ENCODE measurements around the gene CFAP410. TPM values are rescaled to one million over a fixed set of nuclear protein-coding genes. Genes with fewer than 3 reads are reported as not detected.

CFAP410 gene
- total RNA-seq, 1 donor from 2014 or later, result 14.2 TPM

DNA sequence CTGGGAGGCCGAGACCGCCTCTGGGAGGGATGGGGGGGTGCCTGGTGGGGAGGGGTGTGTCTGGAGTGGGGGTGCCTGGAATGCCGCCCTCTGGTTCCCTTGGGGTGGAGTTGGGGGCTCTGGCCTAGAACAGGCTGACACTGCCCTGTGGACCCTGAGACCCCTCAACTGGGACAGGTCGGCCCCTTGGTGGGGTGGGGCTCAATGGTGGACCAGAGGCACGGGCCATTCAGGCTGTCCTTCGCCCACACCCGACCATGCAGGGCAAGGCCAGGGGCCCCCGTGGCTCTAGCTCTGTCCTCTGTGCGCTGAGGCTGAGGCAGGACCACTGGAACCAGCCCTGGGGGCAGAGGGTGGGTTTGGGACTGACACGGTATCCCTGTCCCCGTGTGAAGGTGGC is 24.6 kb downstream of the CFAP410 start:
- no peak overlapping the region for H3K27ac Mint-ChIP-seq (ENCODE audit: unreplicated experiment)
- no peaks in the 10 kb centered on the region for H3K4me1 Mint-ChIP-seq (ENCODE audit: low read depth)
- H3K27me3 Mint-ChIP-seq (ENCODE audit: low read depth), result no peaks in the 10 kb centered on the region
- H3K36me3 Mint-ChIP-seq (ENCODE audit: low read depth), result peaks cover 7% of the 10 kb centered on the region
- DNase-seq (ENCODE audit: low spot score), result no peak
- H3K4me3 Mint-ChIP-seq (ENCODE audit: unreplicated experiment), result no peak overlapping the region
- no peaks in the 10 kb centered on the region for H3K9me3 Mint-ChIP-seq (ENCODE audit: low read depth)
- TF ChIP-seq, protein P1, sequence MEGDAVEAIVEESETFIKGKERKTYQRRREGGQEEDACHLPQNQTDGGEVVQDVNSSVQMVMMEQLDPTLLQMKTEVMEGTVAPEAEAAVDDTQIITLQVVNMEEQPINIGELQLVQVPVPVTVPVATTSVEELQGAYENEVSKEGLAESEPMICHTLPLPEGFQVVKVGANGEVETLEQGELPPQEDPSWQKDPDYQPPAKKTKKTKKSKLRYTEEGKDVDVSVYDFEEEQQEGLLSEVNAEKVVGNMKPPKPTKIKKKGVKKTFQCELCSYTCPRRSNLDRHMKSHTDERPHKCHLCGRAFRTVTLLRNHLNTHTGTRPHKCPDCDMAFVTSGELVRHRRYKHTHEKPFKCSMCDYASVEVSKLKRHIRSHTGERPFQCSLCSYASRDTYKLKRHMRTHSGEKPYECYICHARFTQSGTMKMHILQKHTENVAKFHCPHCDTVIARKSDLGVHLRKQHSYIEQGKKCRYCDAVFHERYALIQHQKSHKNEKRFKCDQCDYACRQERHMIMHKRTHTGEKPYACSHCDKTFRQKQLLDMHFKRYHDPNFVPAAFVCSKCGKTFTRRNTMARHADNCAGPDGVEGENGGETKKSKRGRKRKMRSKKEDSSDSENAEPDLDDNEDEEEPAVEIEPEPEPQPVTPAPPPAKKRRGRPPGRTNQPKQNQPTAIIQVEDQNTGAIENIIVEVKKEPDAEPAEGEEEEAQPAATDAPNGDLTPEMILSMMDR (IDR thresholded peaks at IDR 0.05), result no peak

DNA sequence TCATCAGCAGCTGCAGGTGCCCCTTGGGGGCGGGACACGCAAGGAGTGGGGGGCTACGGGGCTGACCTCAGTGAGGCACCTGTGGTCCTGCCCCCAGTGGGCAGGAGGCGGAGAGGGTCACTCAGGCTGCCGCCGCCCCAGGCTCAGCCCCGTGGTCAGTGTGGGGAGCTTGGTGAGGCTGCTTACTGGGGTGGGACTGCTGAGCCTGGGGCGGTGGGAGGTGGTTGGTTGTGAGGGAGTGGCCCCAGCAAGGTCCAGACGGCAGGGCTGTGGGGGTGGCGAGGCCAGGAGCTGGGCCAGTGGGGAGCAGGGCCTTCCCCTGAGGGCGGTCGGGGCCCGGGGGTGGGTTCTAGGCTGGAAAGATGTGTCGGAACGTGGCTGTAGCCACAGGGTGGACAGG is 25.1 kb downstream of the CFAP410 start:
- Mint-ChIP-seq H3K4me3 (ENCODE audit: unreplicated experiment) (no peak overlapping the region), H3K36me3 (ENCODE audit: low read depth) (peaks cover 7% of the 10 kb centered on the region), H3K9me3 (ENCODE audit: low read depth) (no peaks in the 10 kb centered on the region), H3K27ac (ENCODE audit: unreplicated experiment) (no peak overlapping the region), H3K27me3 (ENCODE audit: low read depth) (no peaks in the 10 kb centered on the region), H3K4me1 (ENCODE audit: low read depth) (no peaks in the 10 kb centered on the region)
- no peak for DNase-seq (ENCODE audit: low spot score)
- TF ChIP-seq, protein P1 (IDR thresholded peaks at IDR 0.05), result no peak

DNA sequence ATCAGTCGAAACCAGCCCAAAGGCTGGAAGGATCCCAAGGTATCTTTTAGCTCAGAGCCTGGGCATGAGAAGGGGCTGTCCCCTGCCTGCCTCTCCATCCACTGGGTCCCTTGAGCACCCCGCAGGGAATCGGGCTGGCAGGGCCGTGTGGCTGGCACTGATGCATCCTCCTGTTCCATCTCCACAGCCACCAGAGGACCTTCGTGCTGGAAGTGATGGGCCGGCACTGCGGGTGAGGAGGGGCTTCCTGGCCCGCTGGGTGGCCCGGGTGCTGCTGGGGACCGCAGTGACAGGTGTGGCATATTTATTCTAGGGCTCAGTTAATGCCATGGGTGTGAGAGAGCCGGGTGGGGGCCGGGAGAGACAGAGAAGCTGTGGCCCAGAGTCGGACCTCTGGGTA is 25.7 kb downstream of the CFAP410 start:
- H3K9me3 Mint-ChIP-seq (ENCODE audit: low read depth), result no peaks in the 10 kb centered on the region
- H3K27me3 Mint-ChIP-seq (ENCODE audit: low read depth), result no peaks in the 10 kb centered on the region
- TF ChIP-seq, protein P1 (IDR thresholded peaks at IDR 0.05), result no peak
- peaks cover 7% of the 10 kb centered on the region for H3K36me3 Mint-ChIP-seq (ENCODE audit: low read depth)
- H3K4me3 Mint-ChIP-seq (ENCODE audit: unreplicated experiment), result no peak overlapping the region
- no peak for DNase-seq (ENCODE audit: low spot score)
- no peak overlapping the region for H3K27ac Mint-ChIP-seq (ENCODE audit: unreplicated experiment)
- no peaks in the 10 kb centered on the region for H3K4me1 Mint-ChIP-seq (ENCODE audit: low read depth)

DNA sequence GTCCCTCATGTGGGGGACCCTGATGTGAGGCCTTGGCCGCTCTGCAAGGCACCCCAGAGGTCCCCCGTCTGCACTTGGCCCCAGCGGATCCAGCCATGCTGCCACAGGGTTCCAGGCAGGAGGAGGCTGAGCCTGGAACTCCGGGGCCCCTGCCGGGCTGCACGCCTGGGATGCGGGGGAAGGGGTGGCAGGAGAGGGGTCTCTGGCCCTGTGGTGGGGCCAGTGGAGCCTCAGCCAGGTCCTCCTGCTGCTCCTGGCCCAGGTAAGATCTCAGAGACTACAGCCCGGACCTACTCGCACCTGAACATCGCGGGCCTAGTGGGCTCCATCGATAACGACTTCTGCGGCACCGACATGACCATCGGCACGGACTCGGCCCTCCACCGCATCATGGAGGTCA is 26.5 kb downstream of the CFAP410 start:
- TF ChIP-seq, protein P1 (IDR thresholded peaks at IDR 0.05), result no peak
- Mint-ChIP-seq H3K27me3 (ENCODE audit: low read depth) (no peaks in the 10 kb centered on the region), H3K4me1 (ENCODE audit: low read depth) (no peaks in the 10 kb centered on the region), H3K36me3 (ENCODE audit: low read depth) (peaks cover 11% of the 10 kb centered on the region), H3K27ac (ENCODE audit: unreplicated experiment) (no peak overlapping the region), H3K9me3 (ENCODE audit: low read depth) (no peaks in the 10 kb centered on the region), H3K4me3 (ENCODE audit: unreplicated experiment) (no peak overlapping the region)
- no peak for DNase-seq (ENCODE audit: low spot score)

DNA sequence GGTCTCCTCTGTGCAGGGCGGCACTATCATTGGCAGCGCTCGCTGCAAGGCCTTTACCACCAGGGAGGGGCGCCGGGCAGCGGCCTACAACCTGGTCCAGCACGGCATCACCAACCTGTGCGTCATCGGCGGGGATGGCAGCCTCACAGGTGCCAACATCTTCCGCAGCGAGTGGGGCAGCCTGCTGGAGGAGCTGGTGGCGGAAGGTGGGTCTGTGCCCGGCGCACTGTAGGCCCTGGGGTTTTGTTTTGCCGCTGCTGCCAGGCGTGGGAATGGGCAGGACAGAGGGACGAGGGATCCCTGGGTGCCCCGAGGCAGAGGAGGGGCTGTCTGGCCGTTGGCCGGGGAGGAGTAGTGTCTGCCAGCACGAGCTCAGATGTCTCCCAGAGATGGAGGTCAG is 27.1 kb downstream of the CFAP410 start:
- Mint-ChIP-seq H3K9me3 (ENCODE audit: low read depth) (no peaks in the 10 kb centered on the region), H3K36me3 (ENCODE audit: low read depth) (peaks cover 12% of the 10 kb centered on the region), H3K27ac (ENCODE audit: unreplicated experiment) (no peak overlapping the region), H3K27me3 (ENCODE audit: low read depth) (no peaks in the 10 kb centered on the region), H3K4me3 (ENCODE audit: unreplicated experiment) (no peak overlapping the region), H3K4me1 (ENCODE audit: low read depth) (no peaks in the 10 kb centered on the region)
- DNase-seq (ENCODE audit: low spot score), result no peak
- TF ChIP-seq, protein P1 (IDR thresholded peaks at IDR 0.05), result no peak

Data from chondrocyte (in vitro differentiated cells).